Panc1 (cell line): Measurements from ENCODE around the gene ZC2HC1B.

Source experiments
- POLR2AphosphoS5 ChIP-seq: IDR thresholded peaks from 2 replicates; pipeline ENCODE4 v1.6.1; 2012; ENCODE audit warnings: mild to moderate bottlenecking, low read depth, low read length, moderate library complexity
- SIN3A ChIP-seq: IDR thresholded peaks from 2 replicates; pipeline ENCODE4 v1.6.1; 2012; ENCODE audit warnings: low read depth, mild to moderate bottlenecking, low read length, moderate library complexity, borderline replicate concordance; ENCODE audit not compliant: insufficient read depth
- TF ChIP-seq, protein P1 (sequence below), 2 experiments: IDR thresholded peaks; 2 replicates each; pipeline ENCODE4 v1.6.1; 2011 to 2012; ENCODE audit warnings: low read depth in 2 of 2, control low read depth in 1 of 2, low read length in 1 of 2, mild to moderate bottlenecking in 1 of 2, moderate library complexity in 1 of 2; ENCODE audit not compliant: insufficient read depth in 1 of 2
- TF ChIP-seq, protein P2 (sequence below): fragments of 450-650 bp; IDR thresholded peaks from 2 replicates; pipeline ENCODE4 v1.5.1; 2017; ENCODE audit warnings: mild to moderate bottlenecking

DNA sequence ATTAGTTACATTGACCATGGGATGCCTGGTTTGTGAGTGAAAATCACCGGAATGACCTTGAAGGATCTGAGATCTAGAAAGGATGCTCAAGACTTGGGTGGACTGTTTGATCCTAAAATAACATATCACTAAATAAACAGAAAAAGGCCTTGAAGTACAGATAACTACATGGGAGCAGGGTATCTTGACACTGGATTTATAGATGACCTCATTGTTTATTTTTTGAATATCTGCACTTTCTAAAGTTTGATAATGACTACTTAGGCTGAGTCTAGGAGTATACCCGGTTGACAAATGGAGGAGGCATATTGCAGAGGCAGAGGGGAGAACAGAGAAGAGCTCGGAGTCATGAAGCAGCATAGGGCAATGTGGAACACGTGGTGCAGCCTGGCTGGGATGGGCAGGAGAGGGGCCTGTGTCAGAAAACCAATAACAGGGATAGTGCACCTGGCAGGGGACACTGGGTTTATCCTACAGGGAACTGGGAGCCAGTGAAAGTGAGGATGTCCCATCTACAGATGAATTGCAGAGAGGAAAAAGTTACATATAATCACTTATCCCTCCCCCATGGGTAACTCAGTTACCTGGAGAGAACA lies 93.5 kb downstream of the ZC2HC1B start:
- TF ChIP-seq, protein P1, sequence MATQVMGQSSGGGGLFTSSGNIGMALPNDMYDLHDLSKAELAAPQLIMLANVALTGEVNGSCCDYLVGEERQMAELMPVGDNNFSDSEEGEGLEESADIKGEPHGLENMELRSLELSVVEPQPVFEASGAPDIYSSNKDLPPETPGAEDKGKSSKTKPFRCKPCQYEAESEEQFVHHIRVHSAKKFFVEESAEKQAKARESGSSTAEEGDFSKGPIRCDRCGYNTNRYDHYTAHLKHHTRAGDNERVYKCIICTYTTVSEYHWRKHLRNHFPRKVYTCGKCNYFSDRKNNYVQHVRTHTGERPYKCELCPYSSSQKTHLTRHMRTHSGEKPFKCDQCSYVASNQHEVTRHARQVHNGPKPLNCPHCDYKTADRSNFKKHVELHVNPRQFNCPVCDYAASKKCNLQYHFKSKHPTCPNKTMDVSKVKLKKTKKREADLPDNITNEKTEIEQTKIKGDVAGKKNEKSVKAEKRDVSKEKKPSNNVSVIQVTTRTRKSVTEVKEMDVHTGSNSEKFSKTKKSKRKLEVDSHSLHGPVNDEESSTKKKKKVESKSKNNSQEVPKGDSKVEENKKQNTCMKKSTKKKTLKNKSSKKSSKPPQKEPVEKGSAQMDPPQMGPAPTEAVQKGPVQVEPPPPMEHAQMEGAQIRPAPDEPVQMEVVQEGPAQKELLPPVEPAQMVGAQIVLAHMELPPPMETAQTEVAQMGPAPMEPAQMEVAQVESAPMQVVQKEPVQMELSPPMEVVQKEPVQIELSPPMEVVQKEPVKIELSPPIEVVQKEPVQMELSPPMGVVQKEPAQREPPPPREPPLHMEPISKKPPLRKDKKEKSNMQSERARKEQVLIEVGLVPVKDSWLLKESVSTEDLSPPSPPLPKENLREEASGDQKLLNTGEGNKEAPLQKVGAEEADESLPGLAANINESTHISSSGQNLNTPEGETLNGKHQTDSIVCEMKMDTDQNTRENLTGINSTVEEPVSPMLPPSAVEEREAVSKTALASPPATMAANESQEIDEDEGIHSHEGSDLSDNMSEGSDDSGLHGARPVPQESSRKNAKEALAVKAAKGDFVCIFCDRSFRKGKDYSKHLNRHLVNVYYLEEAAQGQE (IDR thresholded peaks at IDR 0.05; ENCODE audit: insufficient read depth in 1 of 2, low read depth in 2 of 2, low read length in 1 of 2) = no peak
- TF ChIP-seq, protein P2, sequence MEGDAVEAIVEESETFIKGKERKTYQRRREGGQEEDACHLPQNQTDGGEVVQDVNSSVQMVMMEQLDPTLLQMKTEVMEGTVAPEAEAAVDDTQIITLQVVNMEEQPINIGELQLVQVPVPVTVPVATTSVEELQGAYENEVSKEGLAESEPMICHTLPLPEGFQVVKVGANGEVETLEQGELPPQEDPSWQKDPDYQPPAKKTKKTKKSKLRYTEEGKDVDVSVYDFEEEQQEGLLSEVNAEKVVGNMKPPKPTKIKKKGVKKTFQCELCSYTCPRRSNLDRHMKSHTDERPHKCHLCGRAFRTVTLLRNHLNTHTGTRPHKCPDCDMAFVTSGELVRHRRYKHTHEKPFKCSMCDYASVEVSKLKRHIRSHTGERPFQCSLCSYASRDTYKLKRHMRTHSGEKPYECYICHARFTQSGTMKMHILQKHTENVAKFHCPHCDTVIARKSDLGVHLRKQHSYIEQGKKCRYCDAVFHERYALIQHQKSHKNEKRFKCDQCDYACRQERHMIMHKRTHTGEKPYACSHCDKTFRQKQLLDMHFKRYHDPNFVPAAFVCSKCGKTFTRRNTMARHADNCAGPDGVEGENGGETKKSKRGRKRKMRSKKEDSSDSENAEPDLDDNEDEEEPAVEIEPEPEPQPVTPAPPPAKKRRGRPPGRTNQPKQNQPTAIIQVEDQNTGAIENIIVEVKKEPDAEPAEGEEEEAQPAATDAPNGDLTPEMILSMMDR = no peak
- TF ChIP-seq SIN3A (no peak), POLR2AphosphoS5 (no peak)
